Erythroblast (primary cell): ENCODE measurements around the gene RANBP9.

Experiments
- DNase-seq, 2 experiments: peaks; one replicate each; lab custom pipeline; 2025; lab: John Stamatoyannopoulos, UW
- GATA1 ChIP-seq: IDR thresholded peaks from 2 replicates; pipeline ENCODE4 v1.6.1; 2011; ENCODE audit warnings: low read depth, mild to moderate bottlenecking, control low read depth, low read length, moderate library complexity
- POLR2A ChIP-seq: IDR thresholded peaks from 2 replicates; pipeline ENCODE4 v1.6.1; 2011; ENCODE audit warnings: mild to moderate bottlenecking, low read length

The RANBP9 gene

GRCh38 chr6:13635948-13636658 is 75.5 kb downstream of the RANBP9 start:
- DNase-seq: no peak
- TF ChIP-seq GATA1: no peak
- no peak for TF ChIP-seq POLR2A

GRCh38 chr6:13633343-13633742 is 78.3 kb downstream of the RANBP9 start:
- DNase-seq: peak in 1 of 2 experiments; percentile 15
- no peak for TF ChIP-seq GATA1
- no peak for TF ChIP-seq POLR2A

GRCh38 chr6:13630499-13630898 is 81.1 kb downstream of the RANBP9 start:
- DNase-seq: no peak

GRCh38 chr6:13629459-13630116 is 82.0 kb downstream of the RANBP9 start:
- DNase-seq: no peak

More at GRCh38 chr6:13630499-13630898, 81.1 kb downstream of the RANBP9 start:
- TF ChIP-seq GATA1 (no peak), POLR2A (no peak)

GRCh38 chr6:13624871-13625288 is 86.8 kb downstream of the RANBP9 start:
- DNase-seq: peak; percentile 59 to 67
- no peak for TF ChIP-seq POLR2A

More at GRCh38 chr6:13629459-13630116, 82.0 kb downstream of the RANBP9 start:
- TF ChIP-seq POLR2A: no peak
- no peak for TF ChIP-seq GATA1

GRCh38 chr6:13617066-13617465 is 94.6 kb downstream of the RANBP9 start:
- TF ChIP-seq GATA1: no peak
- no peak for DNase-seq

GRCh38 chr6:13615792-13616120 is 95.9 kb downstream of the RANBP9 start:
- TF ChIP-seq POLR2A (no peak), GATA1 (no peak)
- peak; percentile 58 to 70 for DNase-seq

GRCh38 chr6:13614926-13615791 is 96.5 kb downstream of the RANBP9 start, which contains the start of gene NOL7:
Gene NOL7, plus strand, starts transcription at chr6:13615335. Its CDS starts 24 bp downstream, at chr6:13615359.
- TF ChIP-seq POLR2A (peak; percentile 97), GATA1 (no peak)
- peak; percentile 99 for DNase-seq

GRCh38 chr6:13614126-13614925 is 97.3 kb downstream of the RANBP9 start:
- TF ChIP-seq POLR2A (no peak), GATA1 (no peak)
- peak; percentile 34 to 72 for DNase-seq

- DNase-seq: no peak
- TF ChIP-seq GATA1: no peak
- TF ChIP-seq POLR2A: no peak
Measured at GRCh38 chr6:13613029-13613594, 98.5 kb downstream of the RANBP9 start.

- no peak for DNase-seq
- no peak for TF ChIP-seq POLR2A
- TF ChIP-seq GATA1: no peak
Measured at GRCh38 chr6:13611715-13612114, 99.9 kb downstream of the RANBP9 start.

GRCh38 chr6:13605634-13606033 is 106.0 kb downstream of the RANBP9 start:
- TF ChIP-seq POLR2A (no peak), GATA1 (no peak)
- no peak for DNase-seq
